LHCN-M2 (cell line): ENCODE results near the gene MRPL12. TPM values are rescaled to one million over a fixed set of nuclear protein-coding genes. Genes with fewer than 3 reads are reported as not detected.
"Not testable (repeated sequence)": the region's sequence is repeated elsewhere in the genome, so short reads cannot be mapped to it uniquely, and the experiment has no call there.

Source experiments
- DNase-seq: peaks from one replicate; pipeline ENCODE4 v3.0.0-alpha.2; 2012; ENCODE audit warnings: low read depth
- total RNA-seq: library from RNA; depleted of rRNA; stranded (reverse); fragments of >200 nt; gene quantifications from 2 replicates; pipeline ENCODE4 v1.2.3, GENCODE V29; 2014; rRNA removed

Gene MRPL12
- total RNA-seq, 1 experiment from 2014 or later = 31.3 TPM

DNA sequence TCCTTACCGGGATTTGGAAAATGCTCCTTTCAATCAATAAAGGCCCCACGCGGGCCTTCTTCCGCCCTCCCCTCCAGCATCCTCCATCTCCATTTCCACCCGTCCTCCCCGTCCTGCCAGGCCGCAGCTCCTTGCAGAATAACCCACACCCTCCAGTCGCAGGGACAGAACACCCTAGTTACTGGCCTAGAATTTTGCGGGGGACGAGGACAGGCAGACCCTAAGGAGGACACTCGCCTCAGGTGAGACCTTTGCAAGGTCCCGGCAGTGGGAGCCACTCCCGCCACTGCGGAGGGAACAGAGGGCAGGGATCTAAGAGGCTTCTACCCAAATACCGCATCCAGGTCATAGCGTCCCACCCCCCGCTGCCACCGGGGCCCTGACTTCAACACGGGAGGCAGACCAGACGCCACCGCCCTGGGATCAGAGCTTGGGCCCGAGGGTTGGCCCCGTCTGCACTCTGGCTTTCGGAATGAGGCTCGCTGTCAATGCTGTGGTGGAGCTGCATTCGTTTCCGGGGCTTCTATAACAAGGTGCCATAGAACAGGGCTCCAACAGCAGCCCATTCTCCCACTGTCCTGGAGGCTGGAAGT lies 35.7 kb downstream of the MRPL12 start:
- no peak for DNase-seq

DNA sequence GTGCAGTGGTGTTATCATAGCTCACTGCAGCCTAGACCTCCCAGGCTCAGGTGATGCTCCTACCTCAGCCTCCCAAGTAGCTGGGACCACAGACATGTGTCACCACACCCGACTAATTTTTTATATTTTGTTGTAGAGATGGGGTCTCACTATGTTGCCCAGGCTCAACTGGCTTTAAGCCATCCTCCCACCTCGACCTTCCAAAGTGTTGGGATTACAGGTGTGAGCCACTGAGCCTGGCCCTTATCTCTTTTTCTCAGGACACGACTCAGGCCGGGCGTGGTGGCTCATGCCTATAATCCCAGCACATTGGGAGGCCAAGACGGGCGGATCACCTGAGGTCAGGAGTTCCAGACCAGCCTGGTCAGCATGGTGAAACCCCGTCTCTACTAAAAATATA lies 36.4 kb downstream of the MRPL12 start:
- DNase-seq = not testable (repeated sequence)

- no peak for DNase-seq
Measured at GRCh38 chr17:81740395-81740961, 37.3 kb downstream of the MRPL12 start.

DNA sequence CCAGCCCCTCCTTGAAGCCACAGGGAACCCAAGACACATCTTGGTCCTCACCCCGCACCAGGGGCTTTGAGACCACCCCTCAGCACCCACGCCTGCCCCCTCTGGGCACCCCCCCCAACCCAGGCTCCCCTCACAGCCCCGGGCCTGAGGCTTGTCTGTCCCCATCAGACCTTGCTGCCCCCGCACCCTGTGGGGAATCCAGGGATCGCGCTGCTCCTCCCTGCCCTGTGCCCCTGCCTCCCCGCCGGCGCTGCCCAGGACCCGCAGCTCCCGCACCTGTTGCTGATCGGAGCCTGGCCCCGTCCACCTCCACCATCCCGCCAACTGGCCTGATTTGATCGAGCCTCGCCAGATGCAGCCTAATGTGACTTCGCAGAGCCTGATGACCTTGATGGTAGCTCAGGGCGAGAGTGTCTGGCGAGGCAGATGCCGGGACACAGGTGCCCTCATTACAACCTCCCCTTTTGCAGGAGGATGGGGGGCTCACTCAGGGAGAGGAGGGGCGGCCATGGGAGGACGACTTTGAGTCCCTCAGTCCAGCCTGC lies 38.0 kb downstream of the MRPL12 start:
- no peak for DNase-seq

- DNase-seq = no peak
Measured at GRCh38 chr17:81741594-81742452, 38.7 kb downstream of the MRPL12 start.

Other genes with a start within 250 kb of the MRPL12 start
- 6,893 and 8,596 TPM in 2 replicates for gene ACTG1, start 190.6 kb upstream of the MRPL12 start, total RNA-seq
- gene FSCN2, start 175.0 kb upstream of the MRPL12 start, total RNA-seq = 0.26 and 0.29 TPM in 2 replicates
- gene FAAP100, start 151.0 kb upstream of the MRPL12 start, total RNA-seq = 27.2 and 31.3 TPM in 2 replicates
- 62.3 and 75.7 TPM in 2 replicates for gene NPLOC4, start 66.3 kb upstream of the MRPL12 start, total RNA-seq
- 8.5 and 8.8 TPM in 2 replicates for gene TSPAN10, start 66.2 kb upstream of the MRPL12 start, total RNA-seq
- not detected in 2 replicates for gene PDE6G, start 46.8 kb upstream of the MRPL12 start, total RNA-seq
- gene OXLD1, start 36.8 kb upstream of the MRPL12 start, total RNA-seq = 54.1 and 54.8 TPM in 2 replicates
- 25.2 and 28.2 TPM in 2 replicates for gene CCDC137, start 36.6 kb upstream of the MRPL12 start, total RNA-seq
- gene ARL16, start 19.6 kb upstream of the MRPL12 start, total RNA-seq = 39.6 and 42.9 TPM in 2 replicates
- 157 and 200 TPM in 2 replicates for gene HGS, start 19.4 kb upstream of the MRPL12 start, total RNA-seq
- gene SLC25A10, start 8.9 kb downstream of the MRPL12 start, total RNA-seq = 37.3 and 37.8 TPM in 2 replicates
- not detected in 2 replicates for gene GCGR, start 100.8 kb downstream of the MRPL12 start, total RNA-seq
- 106 TPM in 2 replicates for gene MCRIP1, start 129.9 kb downstream of the MRPL12 start, total RNA-seq
- gene PPP1R27, start 131.7 kb downstream of the MRPL12 start, total RNA-seq = 1.0 TPM in 1 of 2 replicates, not detected in the other
- gene P4HB, start 157.2 kb downstream of the MRPL12 start, total RNA-seq = 1,598 and 3,461 TPM in 2 replicates
- gene ARHGDIA, start 168.0 kb downstream of the MRPL12 start, total RNA-seq = 303 and 305 TPM in 2 replicates
- 184 and 190 TPM in 2 replicates for gene ALYREF, start 188.2 kb downstream of the MRPL12 start, total RNA-seq
- gene ANAPC11, start 188.4 kb downstream of the MRPL12 start, total RNA-seq = 194 and 234 TPM in 2 replicates
- gene NPB, start 198.9 kb downstream of the MRPL12 start, total RNA-seq = 0.86 and 2.9 TPM in 2 replicates
- 30.4 and 35.4 TPM in 2 replicates for gene PCYT2, start 208.0 kb downstream of the MRPL12 start, total RNA-seq
- gene SIRT7, start 214.8 kb downstream of the MRPL12 start, total RNA-seq = 17.3 and 20.0 TPM in 2 replicates
- 18.8 and 19.7 TPM in 2 replicates for gene MAFG, start 224.4 kb downstream of the MRPL12 start, total RNA-seq
- gene PYCR1, start 233.9 kb downstream of the MRPL12 start, total RNA-seq = 59.1 and 81.4 TPM in 2 replicates
- not detected in 2 replicates for gene MYADML2, start 243.9 kb downstream of the MRPL12 start, total RNA-seq